SK-N-SH (cell line): ENCODE measurements around the gene SUMO2.

Experiments
- CHD2 ChIP-seq: fragments of 150-350 bp; IDR thresholded peaks from 2 replicates; pipeline ENCODE4 v1.6.1; 2018; ENCODE audit warnings: low read length; ENCODE audit not compliant: partially characterized antibody
- CTCF ChIP-seq: fragments of 200-600 bp; sonication (generic); IDR thresholded peaks from 2 replicates; pipeline ENCODE4 v1.6.1; 2017; ENCODE audit warnings: antibody characterized with exemption, mild to moderate bottlenecking, moderate library complexity
- EP300 ChIP-seq, 2 experiments: IDR thresholded peaks; 2 replicates each; pipeline versions ENCODE4 v1.4.0 to v1.6.1; 2012; ENCODE audit warnings: borderline replicate concordance in 1 of 2, low read depth in 1 of 2, low read length in 1 of 2
- EZH2phosphoT487 ChIP-seq: fragments of 200-600 bp; sonication (generic); IDR thresholded peaks from 2 replicates; pipeline ENCODE4 v1.6.1; 2017; ENCODE audit warnings: low read depth, mixed run types, mild to moderate bottlenecking, antibody characterized with exemption, moderate library complexity, borderline replicate concordance
- FOXJ3 ChIP-seq: sonication (generic); formaldehyde crosslinking; IDR thresholded peaks from 2 replicates; pipeline ENCODE4 v1.5.1; 2020; ENCODE audit warnings: mild to moderate bottlenecking, missing genetic modification reagents
- JUND ChIP-seq: IDR thresholded peaks from 2 replicates; pipeline ENCODE4 v1.4.0; 2012
- POLR2AphosphoS5 ChIP-seq: IDR thresholded peaks from 2 replicates; pipeline ENCODE4 v1.6.1; 2012; ENCODE audit warnings: low read depth, low read length
- RAD21 ChIP-seq: IDR thresholded peaks from 2 replicates; pipeline ENCODE4 v1.6.1; 2012; ENCODE audit warnings: mild to moderate bottlenecking, low read length
- REST ChIP-seq: IDR thresholded peaks from 2 replicates; pipeline ENCODE4 v1.6.1; 2012; ENCODE audit warnings: mild to moderate bottlenecking, low read depth, low read length, moderate library complexity
- RFX5 ChIP-seq: IDR thresholded peaks from 2 replicates; pipeline ENCODE4 v1.6.1; 2012; ENCODE audit warnings: mild to moderate bottlenecking, improper control_type of control experiment, low read length
- RXRA ChIP-seq: IDR thresholded peaks from 2 replicates; pipeline ENCODE4 v1.4.0; 2012; ENCODE audit warnings: low read depth, mild to moderate bottlenecking, borderline replicate concordance
- SIN3A ChIP-seq: IDR thresholded peaks from 2 replicates; pipeline ENCODE4 v1.6.1; 2012; ENCODE audit warnings: low read depth, mild to moderate bottlenecking, low read length, moderate library complexity, borderline replicate concordance
- YY1 ChIP-seq: IDR thresholded peaks from 2 replicates; pipeline ENCODE4 v1.4.0; 2012; ENCODE audit warnings: low read depth, mild to moderate bottlenecking
- TF ChIP-seq, protein P1 (sequence below): IDR thresholded peaks from 2 replicates; pipeline ENCODE4; 2012

DNA sequence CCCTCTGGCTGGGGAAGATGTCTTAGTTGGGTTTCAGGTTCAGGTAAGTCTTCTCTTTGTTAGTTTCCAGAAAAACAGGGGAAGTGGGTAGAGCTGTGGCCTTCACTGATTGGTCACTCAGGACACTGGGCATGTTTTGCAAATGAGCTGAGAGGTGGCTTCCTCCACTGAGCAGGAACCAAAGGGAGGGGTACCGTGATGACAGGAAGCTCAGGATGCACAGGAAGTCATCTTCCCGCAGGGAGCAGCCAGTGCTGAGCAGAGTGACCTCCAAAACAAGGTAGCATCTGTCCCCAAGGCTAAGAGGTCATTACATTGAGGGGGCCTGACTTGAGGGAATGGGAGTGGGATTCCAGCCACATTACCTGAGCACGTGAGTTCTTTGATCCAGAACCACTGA is 56.8 kb downstream of the SUMO2 start:
- TF ChIP-seq JUND: no peak
- TF ChIP-seq CTCF: no peak
- no peak for TF ChIP-seq CHD2
- no peak for TF ChIP-seq POLR2AphosphoS5
- no peak for TF ChIP-seq EZH2phosphoT487
- TF ChIP-seq RXRA: no peak
- TF ChIP-seq EP300 (IDR thresholded peaks at IDR 0.05; ENCODE audit: borderline replicate concordance in 1 of 2, low read depth in 1 of 2, low read length in 1 of 2): no peak
- TF ChIP-seq RAD21: no peak
- TF ChIP-seq, protein P1, sequence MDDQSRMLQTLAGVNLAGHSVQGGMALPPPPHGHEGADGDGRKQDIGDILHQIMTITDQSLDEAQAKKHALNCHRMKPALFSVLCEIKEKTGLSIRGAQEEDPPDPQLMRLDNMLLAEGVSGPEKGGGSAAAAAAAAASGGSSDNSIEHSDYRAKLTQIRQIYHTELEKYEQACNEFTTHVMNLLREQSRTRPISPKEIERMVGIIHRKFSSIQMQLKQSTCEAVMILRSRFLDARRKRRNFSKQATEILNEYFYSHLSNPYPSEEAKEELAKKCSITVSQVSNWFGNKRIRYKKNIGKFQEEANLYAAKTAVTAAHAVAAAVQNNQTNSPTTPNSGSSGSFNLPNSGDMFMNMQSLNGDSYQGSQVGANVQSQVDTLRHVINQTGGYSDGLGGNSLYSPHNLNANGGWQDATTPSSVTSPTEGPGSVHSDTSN: no peak
- TF ChIP-seq SIN3A: no peak
- TF ChIP-seq FOXJ3: no peak
- no peak for TF ChIP-seq YY1
- TF ChIP-seq RFX5: no peak
- no peak for TF ChIP-seq REST
